HL-60 (cell line): ENCODE results near the gene SHROOM3.

Experiments
- DNase-seq, 2 experiments: peaks; one replicate each; pipeline ENCODE4 v3.0.0-alpha.2; 2010 to 2020; ENCODE audit warnings: low read depth in 1 of 2, low spot score in 1 of 2
- H3K27ac ChIP-seq: fragments of 250-450 bp; sonication (Bioruptor Pico); replicated peaks from 2 replicates; pipeline ENCODE4 v1.5.1; 2020; ENCODE audit warnings: mild to moderate bottlenecking, moderate library complexity
- H3K27me3 ChIP-seq: fragments of 250-450 bp; sonication (Bioruptor Pico); 2 replicates; pipeline ENCODE4 v1.5.1; 2021; ENCODE audit warnings: mild to moderate bottlenecking, moderate library complexity; ENCODE audit not compliant: insufficient read depth, poor library complexity, severe bottlenecking
- H3K4me3 ChIP-seq: replicated peaks from 2 replicates; pipeline ENCODE4 v1.5.1; 2011; ENCODE audit warnings: mild to moderate bottlenecking, control low read depth, low read length; ENCODE audit not compliant: insufficient read depth
- CTCF ChIP-seq: IDR thresholded peaks from one replicate; pipeline ENCODE4 v1.5.1; 2011; ENCODE audit warnings: low read length, control low read depth, inconsistent platforms; ENCODE audit not compliant: insufficient read depth
- GABPA ChIP-seq: IDR thresholded peaks from 2 replicates; pipeline ENCODE4 v1.6.1; 2012; ENCODE audit warnings: low read depth
- POLR2AphosphoS5 ChIP-seq: IDR thresholded peaks from 2 replicates; pipeline ENCODE4 v1.6.1; 2012; ENCODE audit warnings: low read depth
- SPI1 ChIP-seq: IDR thresholded peaks from 2 replicates; pipeline ENCODE4 v1.6.1; 2012; ENCODE audit warnings: low read depth, mild to moderate bottlenecking, borderline replicate concordance
- TF ChIP-seq, protein P1 (sequence below): IDR thresholded peaks from 2 replicates; pipeline ENCODE4 v1.6.1; 2012; ENCODE audit warnings: low read depth; ENCODE audit not compliant: insufficient replicate concordance

The SHROOM3 gene

GRCh38 chr4:76654084-76654483 is 219.1 kb downstream of the SHROOM3 start:
- no peaks in the 10 kb centered on the region for H3K27me3 ChIP-seq
- TF ChIP-seq CTCF = no peak
- no peak for TF ChIP-seq SPI1
- no peak for TF ChIP-seq GABPA
- TF ChIP-seq, protein P1, sequence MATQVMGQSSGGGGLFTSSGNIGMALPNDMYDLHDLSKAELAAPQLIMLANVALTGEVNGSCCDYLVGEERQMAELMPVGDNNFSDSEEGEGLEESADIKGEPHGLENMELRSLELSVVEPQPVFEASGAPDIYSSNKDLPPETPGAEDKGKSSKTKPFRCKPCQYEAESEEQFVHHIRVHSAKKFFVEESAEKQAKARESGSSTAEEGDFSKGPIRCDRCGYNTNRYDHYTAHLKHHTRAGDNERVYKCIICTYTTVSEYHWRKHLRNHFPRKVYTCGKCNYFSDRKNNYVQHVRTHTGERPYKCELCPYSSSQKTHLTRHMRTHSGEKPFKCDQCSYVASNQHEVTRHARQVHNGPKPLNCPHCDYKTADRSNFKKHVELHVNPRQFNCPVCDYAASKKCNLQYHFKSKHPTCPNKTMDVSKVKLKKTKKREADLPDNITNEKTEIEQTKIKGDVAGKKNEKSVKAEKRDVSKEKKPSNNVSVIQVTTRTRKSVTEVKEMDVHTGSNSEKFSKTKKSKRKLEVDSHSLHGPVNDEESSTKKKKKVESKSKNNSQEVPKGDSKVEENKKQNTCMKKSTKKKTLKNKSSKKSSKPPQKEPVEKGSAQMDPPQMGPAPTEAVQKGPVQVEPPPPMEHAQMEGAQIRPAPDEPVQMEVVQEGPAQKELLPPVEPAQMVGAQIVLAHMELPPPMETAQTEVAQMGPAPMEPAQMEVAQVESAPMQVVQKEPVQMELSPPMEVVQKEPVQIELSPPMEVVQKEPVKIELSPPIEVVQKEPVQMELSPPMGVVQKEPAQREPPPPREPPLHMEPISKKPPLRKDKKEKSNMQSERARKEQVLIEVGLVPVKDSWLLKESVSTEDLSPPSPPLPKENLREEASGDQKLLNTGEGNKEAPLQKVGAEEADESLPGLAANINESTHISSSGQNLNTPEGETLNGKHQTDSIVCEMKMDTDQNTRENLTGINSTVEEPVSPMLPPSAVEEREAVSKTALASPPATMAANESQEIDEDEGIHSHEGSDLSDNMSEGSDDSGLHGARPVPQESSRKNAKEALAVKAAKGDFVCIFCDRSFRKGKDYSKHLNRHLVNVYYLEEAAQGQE = no peak

GRCh38 chr4:76654791-76655190 is 219.8 kb downstream of the SHROOM3 start:
- H3K4me3 ChIP-seq = no peak overlapping the region

More at GRCh38 chr4:76654084-76654483, 219.1 kb downstream of the SHROOM3 start:
- H3K4me3 ChIP-seq = no peak overlapping the region
- H3K27ac ChIP-seq = no peak overlapping the region
- DNase-seq = no peak

GRCh38 chr4:76655566-76656479 is 220.8 kb downstream of the SHROOM3 start:
- H3K4me3 ChIP-seq = no peak overlapping the region
- no peak for DNase-seq
- no peak for TF ChIP-seq GABPA
- no peak for TF ChIP-seq SPI1
- TF ChIP-seq, protein P1 = no peak
- TF ChIP-seq POLR2AphosphoS5 = no peak
- TF ChIP-seq CTCF = no peak
- no peak overlapping the region for H3K27ac ChIP-seq
- H3K27me3 ChIP-seq = no peaks in the 10 kb centered on the region

More at GRCh38 chr4:76654791-76655190, 219.8 kb downstream of the SHROOM3 start:
- no peak for DNase-seq
- Histone ChIP-seq H3K27me3 (no peaks in the 10 kb centered on the region), H3K27ac (no peak overlapping the region)
- TF ChIP-seq CTCF (no peak), SPI1 (no peak), POLR2AphosphoS5 (no peak), GABPA (no peak)
- TF ChIP-seq, protein P1 = no peak
